BLaER1 (cell line): ENCODE measurements around the gene MFAP2.
A peak's percentile ranks its signal among the peaks of the same experiment; 100 is the strongest.

Experiments used
- H3K27ac ChIP-seq: shearing (Covaris generic); formaldehyde crosslinking; 2 replicates; pipeline ENCODE4 v1.8.1; 2022
- H3K27me3 ChIP-seq: shearing (Covaris generic); formaldehyde crosslinking; 2 replicates; pipeline ENCODE4 v1.8.1; 2022
- H3K36me3 ChIP-seq: shearing (Covaris generic); formaldehyde crosslinking; 2 replicates; pipeline ENCODE4 v1.8.1; 2022
- H3K4me1 ChIP-seq: shearing (Covaris generic); formaldehyde crosslinking; 2 replicates; pipeline ENCODE4 v1.8.1; 2022
- H3K4me2 ChIP-seq: shearing (Covaris generic); formaldehyde crosslinking; 2 replicates; pipeline ENCODE4 v1.8.1; 2022
- H3K4me3 ChIP-seq: shearing (Covaris generic); formaldehyde crosslinking; 2 replicates; pipeline ENCODE4 v1.8.1; 2022
- H3K9ac ChIP-seq: shearing (Covaris generic); formaldehyde crosslinking; 2 replicates; pipeline ENCODE4 v1.8.1; 2022
- H3K9me3 ChIP-seq: shearing (Covaris generic); formaldehyde crosslinking; 2 replicates; pipeline ENCODE4 v1.8.1; 2022
- H4K20me1 ChIP-seq: shearing (Covaris generic); formaldehyde crosslinking; 2 replicates; pipeline ENCODE4 v1.8.1; 2022
- Cebpa-rat ChIP-seq: shearing (Covaris generic); IDR thresholded peaks from 2 replicates; pipeline ENCODE4 v1.8.1; 2022

The MFAP2 gene

DNA sequence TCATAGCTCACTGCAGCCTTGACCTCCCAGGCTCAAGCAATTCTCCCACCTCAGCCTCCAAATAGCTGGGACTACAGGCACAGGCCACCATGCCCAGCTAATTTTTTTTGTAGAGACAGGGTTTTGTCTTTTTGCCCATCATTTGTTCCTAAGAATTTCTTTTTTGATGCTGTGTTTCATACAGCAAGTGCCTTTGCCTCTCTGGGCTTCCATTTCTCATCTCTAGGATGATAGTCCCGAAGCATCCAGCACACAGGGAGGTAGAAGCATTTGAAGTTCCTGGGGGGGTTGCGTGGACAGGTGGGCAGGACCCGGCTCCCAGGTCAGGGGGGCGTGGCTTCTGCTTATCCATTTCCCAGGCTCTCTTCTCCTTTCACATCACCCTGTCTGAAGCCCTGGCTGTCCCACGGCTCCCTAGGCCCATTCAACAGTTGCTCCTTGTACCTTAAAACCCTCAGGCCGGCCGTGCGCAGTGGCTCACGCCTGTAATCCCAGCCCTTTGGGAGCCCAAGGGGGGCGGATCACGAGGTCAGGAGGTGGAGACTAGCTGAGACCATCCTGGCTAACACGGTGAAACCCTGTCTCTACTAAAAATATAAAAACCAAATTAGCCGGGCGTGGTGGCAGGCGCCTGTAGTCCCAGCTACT, 27.9 kb upstream of the MFAP2 start:
- no peak for TF ChIP-seq Cebpa-rat
- no peak overlapping the region for H3K9ac ChIP-seq
- H3K4me1 ChIP-seq = peaks cover 53% of the 10 kb centered on the region
- peaks cover 61% of the 10 kb centered on the region for H4K20me1 ChIP-seq
- peak overlapping the region; percentile 30; the same call in 1 of the 2 replicates for H3K27ac ChIP-seq
- no peak overlapping the region for H3K4me3 ChIP-seq
- no peaks in the 10 kb centered on the region for H3K9me3 ChIP-seq
- H3K27me3 ChIP-seq = no peaks in the 10 kb centered on the region
- peak overlapping the region; percentile 100 for H3K4me2 ChIP-seq
- H3K36me3 ChIP-seq = peaks cover 25% of the 10 kb centered on the region

DNA sequence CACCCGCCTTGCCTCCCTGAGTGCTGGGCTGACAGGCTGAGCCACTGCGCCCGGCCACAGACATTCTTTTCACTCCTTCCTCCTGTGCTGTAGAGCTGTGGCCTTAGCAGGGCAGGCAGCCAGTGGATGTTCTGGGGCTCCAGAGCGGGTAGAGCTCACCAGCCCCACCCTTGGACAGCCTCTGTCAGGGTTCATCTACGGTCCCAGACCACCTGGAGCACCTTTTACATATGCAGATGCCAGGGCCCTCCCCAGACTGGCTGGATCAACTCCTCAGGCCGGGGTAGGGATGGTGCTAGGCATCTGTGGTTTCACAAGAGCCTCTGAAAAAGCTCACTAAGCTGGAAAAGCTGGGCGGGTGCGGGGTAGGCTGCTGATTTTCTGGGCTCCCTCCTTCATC, 26.7 kb upstream of the MFAP2 start:
- H4K20me1 ChIP-seq = peaks cover 61% of the 10 kb centered on the region
- peaks cover 41% of the 10 kb centered on the region for H3K4me1 ChIP-seq
- no peaks in the 10 kb centered on the region for H3K9me3 ChIP-seq
- no peak overlapping the region for H3K27ac ChIP-seq
- H3K4me2 ChIP-seq = no peak overlapping the region
- H3K9ac ChIP-seq = no peak overlapping the region
- TF ChIP-seq Cebpa-rat = no peak
- H3K4me3 ChIP-seq = no peak overlapping the region
- no peaks in the 10 kb centered on the region for H3K27me3 ChIP-seq
- H3K36me3 ChIP-seq = peaks cover 37% of the 10 kb centered on the region

DNA sequence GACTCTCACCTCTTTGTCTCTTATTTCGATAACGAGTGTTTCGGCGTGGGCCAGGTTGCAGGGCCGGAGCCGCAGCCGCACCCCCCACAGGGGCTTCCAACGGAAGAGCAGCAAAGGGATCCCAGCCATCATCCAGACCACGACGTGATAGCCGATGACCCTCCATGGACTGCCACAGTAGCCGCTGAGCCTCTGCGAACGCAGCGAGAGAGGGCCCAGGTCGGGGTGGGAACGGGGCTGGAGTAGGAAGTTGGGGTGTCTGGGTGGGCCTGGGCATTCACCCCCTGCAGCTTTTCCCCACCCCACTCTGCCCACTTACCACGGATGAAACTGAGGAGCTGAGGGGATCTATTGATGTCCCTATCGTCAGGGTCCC, 24.9 kb upstream of the MFAP2 start:
- Histone ChIP-seq H3K36me3 (peaks cover 55% of the 10 kb centered on the region), H3K27me3 (no peaks in the 10 kb centered on the region), H3K4me3 (no peak overlapping the region), H3K4me2 (no peak overlapping the region), H4K20me1 (peaks cover 50% of the 10 kb centered on the region), H3K27ac (no peak overlapping the region), H3K9me3 (no peaks in the 10 kb centered on the region), H3K9ac (no peak overlapping the region), H3K4me1 (peaks cover 27% of the 10 kb centered on the region)
- no peak for TF ChIP-seq Cebpa-rat

DNA sequence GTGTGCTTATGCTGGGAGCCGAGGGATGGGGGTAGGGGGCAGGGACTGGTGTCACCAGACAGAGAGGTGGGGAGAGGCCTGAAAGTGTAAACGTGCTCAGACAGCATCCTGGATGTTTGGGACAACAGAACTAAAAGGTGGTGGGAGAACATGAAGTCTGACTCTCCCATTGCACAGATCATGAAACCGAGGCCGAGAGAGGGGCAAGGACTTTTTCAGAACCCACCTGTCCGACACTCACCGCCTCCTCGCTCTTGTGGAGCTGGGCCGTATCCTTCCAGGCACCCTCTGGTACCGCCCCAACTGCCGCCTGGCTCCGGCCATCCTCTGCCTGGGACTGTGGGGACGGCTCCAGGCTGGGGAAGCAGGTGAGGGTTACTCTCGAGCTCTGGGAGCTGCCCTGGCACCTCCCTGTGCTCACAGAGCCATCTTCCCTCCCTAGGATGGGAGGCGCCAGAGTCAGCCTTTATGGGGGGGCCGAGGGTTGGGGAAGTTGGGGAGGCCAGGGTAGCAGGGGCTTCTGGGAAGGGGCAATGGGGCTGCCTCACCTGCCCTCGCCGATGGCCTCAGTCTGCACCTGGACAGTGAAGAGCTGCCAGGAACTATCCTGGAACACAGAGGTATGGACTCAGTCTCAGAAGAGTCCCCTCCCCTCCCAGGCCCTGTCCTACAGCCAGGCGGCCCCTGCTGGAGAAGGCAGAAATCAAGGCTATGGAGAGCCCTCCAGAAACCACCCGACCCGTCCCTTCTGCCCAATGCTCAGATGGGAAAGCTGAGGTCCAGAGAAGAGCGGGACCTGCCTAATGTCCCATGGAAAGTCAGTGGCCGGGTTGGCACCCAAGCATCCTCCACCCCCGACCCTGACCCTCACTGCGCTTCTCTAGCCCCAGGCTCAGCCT, 24.3 kb upstream of the MFAP2 start:
- no peak for TF ChIP-seq Cebpa-rat
- H4K20me1 ChIP-seq = peaks cover 45% of the 10 kb centered on the region
- H3K27me3 ChIP-seq = no peaks in the 10 kb centered on the region
- H3K9ac ChIP-seq = no peak overlapping the region
- H3K4me3 ChIP-seq = no peak overlapping the region
- no peaks in the 10 kb centered on the region for H3K9me3 ChIP-seq
- H3K4me1 ChIP-seq = peaks cover 21% of the 10 kb centered on the region
- H3K4me2 ChIP-seq = no peak overlapping the region
- H3K36me3 ChIP-seq = peaks cover 59% of the 10 kb centered on the region
- no peak overlapping the region for H3K27ac ChIP-seq

DNA sequence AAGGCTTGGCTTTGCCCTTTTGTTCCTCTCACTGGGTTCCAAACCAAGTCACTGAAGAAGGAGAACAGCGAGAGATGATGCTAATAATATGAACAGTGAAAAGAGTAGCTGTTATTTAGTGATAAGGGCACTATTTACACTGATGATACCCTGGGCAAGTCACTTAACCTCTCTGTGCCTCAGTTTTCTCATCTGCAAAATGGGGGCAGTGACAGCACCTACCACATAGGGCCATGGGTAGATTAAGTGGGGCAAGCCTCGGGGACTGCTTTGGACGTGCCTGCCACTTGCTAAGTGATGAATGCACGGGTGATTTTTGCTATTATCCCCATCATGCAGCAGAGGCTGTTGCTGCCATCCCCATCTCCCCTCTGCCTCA, 22.1 kb upstream of the MFAP2 start:
- Histone ChIP-seq H3K27me3 (no peaks in the 10 kb centered on the region), H3K4me1 (no peaks in the 10 kb centered on the region), H3K4me2 (no peak overlapping the region), H3K9me3 (no peaks in the 10 kb centered on the region), H3K27ac (no peak overlapping the region), H3K9ac (no peak overlapping the region), H3K4me3 (no peak overlapping the region), H4K20me1 (peaks cover 23% of the 10 kb centered on the region), H3K36me3 (peaks cover 75% of the 10 kb centered on the region)
- no peak for TF ChIP-seq Cebpa-rat

DNA sequence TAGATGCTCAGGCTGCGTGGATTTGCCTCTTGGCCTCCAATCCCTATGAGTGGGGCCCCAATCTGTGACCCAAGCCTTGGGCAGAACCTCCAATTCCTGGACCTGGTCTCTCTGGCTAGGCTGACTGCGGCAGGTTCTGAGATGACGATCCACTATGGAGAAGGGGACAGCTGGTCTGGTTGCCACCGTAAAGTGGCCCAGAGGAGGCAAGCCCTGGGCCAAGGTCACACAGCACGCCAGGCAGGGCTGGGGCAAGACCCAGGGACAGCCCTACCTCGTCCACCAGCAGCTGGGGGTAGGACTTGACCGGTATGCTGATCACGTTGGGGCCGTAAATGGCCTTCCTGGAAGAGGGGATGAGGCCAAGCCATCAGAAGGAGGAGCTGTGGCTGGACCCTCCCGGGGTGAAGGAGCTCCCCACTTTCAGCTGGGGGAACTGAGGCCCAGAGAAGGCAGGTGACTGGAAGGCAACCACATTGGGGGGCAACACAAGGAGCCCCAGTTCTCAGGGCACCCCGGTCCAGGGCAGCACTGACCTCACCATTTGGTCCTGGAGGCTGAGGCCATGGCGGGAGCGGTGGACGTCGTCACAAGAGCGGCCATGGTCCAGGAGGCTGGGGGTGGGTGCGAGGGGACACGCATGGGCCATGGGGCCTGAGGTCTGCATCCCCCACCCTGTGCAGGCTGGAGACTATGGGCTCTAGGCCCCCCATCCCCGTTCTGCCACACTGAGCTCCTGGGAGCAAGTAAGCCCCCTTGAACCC, 21.5 kb upstream of the MFAP2 start:
- no peak for TF ChIP-seq Cebpa-rat
- Histone ChIP-seq H3K4me3 (no peak overlapping the region), H3K9ac (no peak overlapping the region), H3K27ac (no peak overlapping the region), H3K36me3 (peaks cover 77% of the 10 kb centered on the region), H4K20me1 (peaks cover 17% of the 10 kb centered on the region), H3K27me3 (no peaks in the 10 kb centered on the region), H3K4me2 (no peak overlapping the region), H3K4me1 (no peaks in the 10 kb centered on the region), H3K9me3 (no peaks in the 10 kb centered on the region)

DNA sequence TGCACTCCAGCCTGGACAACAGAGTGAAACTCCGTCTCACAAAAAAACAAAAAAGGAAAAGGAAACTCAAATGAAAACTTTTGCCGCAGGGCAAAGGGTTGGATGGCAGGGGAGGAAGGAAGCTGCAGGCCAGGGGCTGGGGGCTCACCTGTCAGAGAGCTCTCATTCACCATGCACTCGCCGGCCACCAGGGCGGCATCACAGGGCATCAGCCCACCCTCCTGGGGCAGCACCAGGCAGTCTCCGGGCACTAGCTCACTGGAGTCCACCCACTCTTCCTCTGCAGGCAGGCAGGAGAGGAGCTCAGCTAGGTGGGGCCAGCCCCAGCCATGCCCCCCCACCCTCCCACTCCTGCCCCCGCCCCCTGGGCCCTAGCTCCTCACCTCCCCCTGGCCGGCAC, 19.4 kb upstream of the MFAP2 start:
- Histone ChIP-seq H3K4me2 (no peak overlapping the region), H4K20me1 (no peaks in the 10 kb centered on the region)

DNA sequence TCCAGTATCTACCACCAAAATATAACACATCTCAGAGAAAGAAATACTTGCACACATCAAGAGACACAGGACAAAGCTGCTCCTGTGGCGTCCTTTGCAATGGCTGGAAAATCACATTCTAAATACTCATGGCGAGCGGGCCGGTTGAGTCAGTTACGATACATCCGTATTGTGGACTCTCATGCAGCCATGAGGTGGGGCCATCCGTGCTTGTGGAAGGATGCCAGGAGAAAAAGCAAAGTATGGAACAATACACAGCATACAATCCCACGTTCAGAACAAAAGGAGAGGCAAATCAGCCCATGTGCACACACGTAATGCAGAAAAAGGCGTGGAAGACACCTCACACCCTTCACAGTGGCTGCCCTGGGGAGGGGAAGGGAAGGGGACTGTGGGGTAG, 18.2 kb upstream of the MFAP2 start:
- no peak overlapping the region for H3K4me2 ChIP-seq
- peaks cover 7% of the 10 kb centered on the region for H3K4me1 ChIP-seq
- no peak for TF ChIP-seq Cebpa-rat
- H4K20me1 ChIP-seq = no peaks in the 10 kb centered on the region
- no peaks in the 10 kb centered on the region for H3K9me3 ChIP-seq
- no peak overlapping the region for H3K27ac ChIP-seq
- no peaks in the 10 kb centered on the region for H3K27me3 ChIP-seq
- H3K36me3 ChIP-seq = peaks cover 76% of the 10 kb centered on the region
- no peak overlapping the region for H3K9ac ChIP-seq
- no peak overlapping the region for H3K4me3 ChIP-seq

More for the DNA sequence above, 19.4 kb upstream of the MFAP2 start:
- no peaks in the 10 kb centered on the region for H3K27me3 ChIP-seq
- no peak overlapping the region for H3K9ac ChIP-seq
- H3K4me3 ChIP-seq = no peak overlapping the region
- H3K4me1 ChIP-seq = no peaks in the 10 kb centered on the region
- no peak for TF ChIP-seq Cebpa-rat
- no peaks in the 10 kb centered on the region for H3K9me3 ChIP-seq
- no peak overlapping the region for H3K27ac ChIP-seq
- H3K36me3 ChIP-seq = peaks cover 88% of the 10 kb centered on the region

DNA sequence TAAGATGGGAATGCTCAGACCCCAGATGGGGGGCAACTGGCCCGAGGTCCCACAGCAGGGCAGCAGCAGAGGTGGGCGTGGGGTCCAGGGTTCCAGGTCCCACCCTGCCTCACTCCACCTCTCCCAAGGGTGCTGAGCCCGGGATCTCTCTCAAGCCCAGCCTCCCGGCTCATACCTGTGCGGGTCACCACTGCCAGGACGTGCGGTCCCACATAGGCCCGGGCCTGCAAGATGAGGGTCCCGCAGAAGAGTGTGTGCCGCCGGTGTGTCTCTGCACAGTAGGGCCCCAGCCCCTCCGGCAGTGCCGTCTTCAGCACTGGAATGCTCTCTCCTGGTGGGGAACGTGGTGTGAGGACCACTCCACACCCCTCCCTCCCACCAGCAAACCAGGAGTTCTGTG, 16.4 kb upstream of the MFAP2 start:
- Histone ChIP-seq H3K36me3 (peaks cover 64% of the 10 kb centered on the region), H4K20me1 (no peaks in the 10 kb centered on the region; the same call in 1 of the 2 replicates), H3K4me1 (peaks cover 21% of the 10 kb centered on the region), H3K4me2 (no peak overlapping the region), H3K9me3 (no peaks in the 10 kb centered on the region), H3K9ac (no peak overlapping the region), H3K27ac (no peak overlapping the region), H3K27me3 (no peaks in the 10 kb centered on the region), H3K4me3 (no peak overlapping the region)
- no peak for TF ChIP-seq Cebpa-rat
